ENCODE measurements around the gene CATSPERD. TPM values are rescaled to one million over a fixed set of nuclear protein-coding genes. Genes with fewer than 3 reads are reported as not detected.
"Not testable (repeated sequence)": the region's sequence is repeated elsewhere in the genome, so short reads cannot be mapped to it uniquely, and the experiment has no call there.

Gene CATSPERD
- total RNA-seq, 1 donor from 2014 or later = not detected

- no peak for FAIRE-seq
- DNase-seq (ENCODE audit: low read depth) = no peak
- H3K27ac Mint-ChIP-seq (ENCODE audit: unreplicated experiment) = no peak overlapping the region
- H3K4me3 ChIP-seq (ENCODE audit: insufficient read depth, low read depth, low read length) = no peak overlapping the region
- no peaks in the 10 kb centered on the region for H3K79me2 ChIP-seq (ENCODE audit: insufficient read depth, low read length)
- TF ChIP-seq CTCF (IDR thresholded peaks at IDR 0.05; ENCODE audit: insufficient read depth, low read depth, low read length) (no peak), EZH2 (IDR thresholded peaks at IDR 0.05; ENCODE audit: insufficient read depth, low read length) (no peak)
- no peak overlapping the region for H3K27ac ChIP-seq (ENCODE audit: low read depth, low read length)
- H3K4me1 ChIP-seq (ENCODE audit: insufficient read depth, low read length) = no peaks in the 10 kb centered on the region
- H4K20me1 ChIP-seq (ENCODE audit: insufficient read depth, low read length) = no peaks in the 10 kb centered on the region
- no peak overlapping the region for H3K4me3 Mint-ChIP-seq (ENCODE audit: unreplicated experiment)
- no peak overlapping the region for H3K9ac ChIP-seq (ENCODE audit: low read length)
- no peak overlapping the region for H2AFZ ChIP-seq (ENCODE audit: low read depth, low read length)
- no peaks in the 10 kb centered on the region for H3K36me3 Mint-ChIP-seq (ENCODE audit: low read depth, unreplicated experiment)
- no peaks in the 10 kb centered on the region for H3K9me3 ChIP-seq (ENCODE audit: insufficient read depth, low read depth, low read length)
- peaks cover 3% of the 10 kb centered on the region for H3K9me3 Mint-ChIP-seq (ENCODE audit: unreplicated experiment)
- peaks cover 2% of the 10 kb centered on the region for H3K27me3 ChIP-seq (ENCODE audit: insufficient read depth, low read length)
- H3K27me3 Mint-ChIP-seq (ENCODE audit: low read depth, unreplicated experiment) = peaks cover 19% of the 10 kb centered on the region
- H3K4me2 ChIP-seq (ENCODE audit: low read length) = no peak overlapping the region
- no peaks in the 10 kb centered on the region for H3K36me3 ChIP-seq (ENCODE audit: insufficient read depth, low read length)
- H3K4me1 Mint-ChIP-seq (ENCODE audit: low read depth, unreplicated experiment) = no peaks in the 10 kb centered on the region
Measured at GRCh38 chr19:5742051-5742450, 21.6 kb downstream of the CATSPERD start.

GRCh38 chr19:5743630-5744029 is 23.2 kb downstream of the CATSPERD start:
- no peaks in the 10 kb centered on the region for H4K20me1 ChIP-seq (ENCODE audit: insufficient read depth, low read length)
- H3K9me3 ChIP-seq (ENCODE audit: insufficient read depth, low read depth, low read length) = no peaks in the 10 kb centered on the region
- Mint-ChIP-seq H3K4me3 (ENCODE audit: unreplicated experiment) (no peak overlapping the region), H3K36me3 (ENCODE audit: low read depth, unreplicated experiment) (no peaks in the 10 kb centered on the region), H3K9me3 (ENCODE audit: unreplicated experiment) (peaks cover 3% of the 10 kb centered on the region), H3K27ac (ENCODE audit: unreplicated experiment) (no peak overlapping the region), H3K27me3 (ENCODE audit: low read depth, unreplicated experiment) (peaks cover 20% of the 10 kb centered on the region), H3K4me1 (ENCODE audit: low read depth, unreplicated experiment) (no peaks in the 10 kb centered on the region)
- TF ChIP-seq EZH2 (IDR thresholded peaks at IDR 0.05; ENCODE audit: insufficient read depth, low read length) = no peak
- no peak for TF ChIP-seq CTCF (IDR thresholded peaks at IDR 0.05; ENCODE audit: insufficient read depth, low read depth, low read length)
- H3K4me2 ChIP-seq (ENCODE audit: low read length) = no peak overlapping the region
- no peaks in the 10 kb centered on the region for H3K36me3 ChIP-seq (ENCODE audit: insufficient read depth, low read length)
- H3K27ac ChIP-seq (ENCODE audit: low read depth, low read length) = no peak overlapping the region
- DNase-seq (ENCODE audit: low read depth) (no peak), FAIRE-seq (no peak)
- H3K9ac ChIP-seq (ENCODE audit: low read length) = no peak overlapping the region
- no peaks in the 10 kb centered on the region for H3K4me1 ChIP-seq (ENCODE audit: insufficient read depth, low read length)
- H3K79me2 ChIP-seq (ENCODE audit: insufficient read depth, low read length) = no peaks in the 10 kb centered on the region
- no peak overlapping the region for H3K4me3 ChIP-seq (ENCODE audit: insufficient read depth, low read depth, low read length)
- peaks cover 2% of the 10 kb centered on the region for H3K27me3 ChIP-seq (ENCODE audit: insufficient read depth, low read length)
- no peak overlapping the region for H2AFZ ChIP-seq (ENCODE audit: low read depth, low read length)

GRCh38 chr19:5744999-5745398 is 24.6 kb downstream of the CATSPERD start:
- DNase-seq (ENCODE audit: low read depth); H3K9me3 ChIP-seq (ENCODE audit: insufficient read depth, low read depth, low read length); H3K9me3 Mint-ChIP-seq (ENCODE audit: unreplicated experiment); H2AFZ ChIP-seq (ENCODE audit: low read depth, low read length); H3K36me3 ChIP-seq (ENCODE audit: insufficient read depth, low read length); H3K4me3 Mint-ChIP-seq (ENCODE audit: unreplicated experiment); FAIRE-seq; H4K20me1 ChIP-seq (ENCODE audit: insufficient read depth, low read length); H3K79me2 ChIP-seq (ENCODE audit: insufficient read depth, low read length); H3K9ac ChIP-seq (ENCODE audit: low read length); H3K27ac ChIP-seq (ENCODE audit: low read depth, low read length); H3K27ac Mint-ChIP-seq (ENCODE audit: unreplicated experiment); H3K4me3 ChIP-seq (ENCODE audit: insufficient read depth, low read depth, low read length); H3K4me2 ChIP-seq (ENCODE audit: low read length); H3K4me1 ChIP-seq (ENCODE audit: insufficient read depth, low read length); H3K27me3 ChIP-seq (ENCODE audit: insufficient read depth, low read length); H3K4me1 Mint-ChIP-seq (ENCODE audit: low read depth, unreplicated experiment); H3K36me3 Mint-ChIP-seq (ENCODE audit: low read depth, unreplicated experiment): not testable (repeated sequence)
- peaks cover 22% of the 10 kb centered on the region for H3K27me3 Mint-ChIP-seq (ENCODE audit: low read depth, unreplicated experiment)

GRCh38 chr19:5748920-5749319 is 28.5 kb downstream of the CATSPERD start:
- not testable (repeated sequence) for H3K4me3 ChIP-seq (ENCODE audit: insufficient read depth, low read depth, low read length); H3K27ac ChIP-seq (ENCODE audit: low read depth, low read length); H4K20me1 ChIP-seq (ENCODE audit: insufficient read depth, low read length); H3K36me3 Mint-ChIP-seq (ENCODE audit: low read depth, unreplicated experiment); H3K27me3 ChIP-seq (ENCODE audit: insufficient read depth, low read length); H3K27ac Mint-ChIP-seq (ENCODE audit: unreplicated experiment); H3K79me2 ChIP-seq (ENCODE audit: insufficient read depth, low read length); DNase-seq (ENCODE audit: low read depth); H3K36me3 ChIP-seq (ENCODE audit: insufficient read depth, low read length); H3K4me3 Mint-ChIP-seq (ENCODE audit: unreplicated experiment); H3K4me1 Mint-ChIP-seq (ENCODE audit: low read depth, unreplicated experiment); H3K9me3 Mint-ChIP-seq (ENCODE audit: unreplicated experiment); H3K4me2 ChIP-seq (ENCODE audit: low read length); FAIRE-seq; H3K4me1 ChIP-seq (ENCODE audit: insufficient read depth, low read length); H3K9ac ChIP-seq (ENCODE audit: low read length); H2AFZ ChIP-seq (ENCODE audit: low read depth, low read length); H3K9me3 ChIP-seq (ENCODE audit: insufficient read depth, low read depth, low read length)
- peaks cover 31% of the 10 kb centered on the region for H3K27me3 Mint-ChIP-seq (ENCODE audit: low read depth, unreplicated experiment)
